Fibroblast of skin of right biceps (primary cell): Measurements from ENCODE around the gene CSTPP1.
"Not testable (repeated sequence)": the region's sequence is repeated elsewhere in the genome, so short reads cannot be mapped to it uniquely, and the experiment has no call there.

Source experiments
- DNase-seq: peaks from one replicate; pipeline ENCODE4 v3.0.0-alpha.2; 2013

CSTPP1 gene

DNA sequence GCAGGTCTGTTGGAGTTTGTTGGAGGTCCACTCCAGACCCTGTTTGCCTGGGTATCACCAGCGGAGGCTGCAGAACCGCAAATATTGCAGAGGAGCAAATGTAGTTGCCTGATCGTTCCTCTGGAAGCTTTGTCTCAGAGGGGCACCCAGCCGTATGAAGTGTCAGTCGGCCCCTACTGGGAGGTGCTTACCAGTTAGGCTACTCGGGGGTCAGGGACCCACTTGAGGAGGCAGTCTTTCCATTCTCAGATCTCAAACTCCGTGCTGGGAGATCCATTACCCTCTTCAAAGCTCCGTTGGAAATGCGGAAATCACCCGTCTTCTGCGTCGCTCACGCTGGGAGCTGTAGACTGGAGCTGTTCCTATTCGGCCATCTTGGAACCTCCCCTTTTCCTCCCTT, 61.2 kb downstream of the CSTPP1 start:
- DNase-seq, result not testable (repeated sequence)

DNA sequence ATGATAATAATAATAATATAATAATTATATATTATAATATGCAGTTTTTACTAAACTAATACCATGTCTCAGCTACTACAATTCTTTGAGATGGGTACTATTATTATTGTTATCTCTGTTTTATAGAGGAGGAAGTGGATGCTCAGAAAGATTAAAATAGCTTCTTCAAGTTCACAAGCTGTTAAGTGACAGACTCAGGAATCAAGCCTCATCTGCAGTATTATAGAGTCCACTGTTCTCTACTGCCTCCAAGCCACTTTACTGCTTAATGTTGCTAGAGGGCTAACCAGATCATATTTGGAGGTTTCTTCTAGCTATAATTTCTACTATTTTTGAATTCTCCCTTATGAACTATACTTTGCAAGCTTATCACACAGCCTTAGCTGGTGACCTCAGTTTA, 62.7 kb downstream of the CSTPP1 start:
- no peak for DNase-seq

- DNase-seq, result no peak
Observed at GRCh38 chr11:47000033-47000432, 63.5 kb downstream of the CSTPP1 start.

GRCh38 chr11:47001781-47002181, 65.2 kb downstream of the CSTPP1 start:
- DNase-seq, result peak; percentile 74

GRCh38 chr11:47002390-47002789, 65.8 kb downstream of the CSTPP1 start:
- DNase-seq, result no peak

GRCh38 chr11:47003180-47003877, 66.8 kb downstream of the CSTPP1 start:
- no peak for DNase-seq

DNA sequence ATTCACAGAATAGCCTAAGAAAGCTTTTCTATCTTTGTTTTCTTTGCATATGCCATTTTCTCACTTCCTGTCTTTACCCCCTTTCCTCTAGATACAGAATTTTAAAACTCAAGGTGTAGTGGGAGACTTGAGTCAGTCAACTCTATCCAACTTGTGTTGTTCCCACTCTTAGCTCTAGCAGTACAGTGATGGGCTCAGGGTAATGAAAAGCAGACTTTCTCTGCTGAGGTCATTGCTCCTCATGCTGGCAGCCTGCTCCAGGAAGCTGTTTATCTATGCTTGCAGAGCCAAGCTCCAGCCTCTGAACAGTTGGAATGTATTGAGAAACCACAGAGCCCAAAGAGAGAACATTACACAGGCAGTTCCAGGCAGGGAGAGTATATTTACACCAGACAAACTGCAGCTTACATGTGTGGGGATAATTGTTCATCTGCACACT, 68.1 kb downstream of the CSTPP1 start:
- peak; percentile 99 for DNase-seq

GRCh38 chr11:47005441-47005840, 68.9 kb downstream of the CSTPP1 start:
- no peak for DNase-seq

- no peak for DNase-seq
Observed at GRCh38 chr11:47007579-47007978, 71.0 kb downstream of the CSTPP1 start.

DNA sequence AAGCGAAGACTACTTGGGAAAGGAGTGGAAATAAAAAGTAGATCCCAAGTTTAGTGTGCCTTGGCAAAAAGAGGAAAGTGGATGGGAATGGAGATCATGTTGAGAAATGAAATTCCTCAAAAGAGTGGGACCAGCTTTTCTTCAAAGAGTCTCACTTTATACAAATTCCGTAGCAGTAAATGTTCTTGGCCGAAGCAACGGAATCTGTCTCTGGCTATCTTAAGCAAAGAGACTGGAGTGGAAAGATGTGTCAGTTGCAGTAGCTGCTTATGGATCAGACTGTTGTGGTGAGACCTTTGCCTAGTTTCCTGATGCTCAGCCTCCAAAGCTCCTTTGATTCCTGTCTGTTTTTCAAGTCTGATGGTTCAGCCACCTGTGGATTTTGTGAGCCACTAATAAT, 73.6 kb downstream of the CSTPP1 start:
- no peak for DNase-seq

DNA sequence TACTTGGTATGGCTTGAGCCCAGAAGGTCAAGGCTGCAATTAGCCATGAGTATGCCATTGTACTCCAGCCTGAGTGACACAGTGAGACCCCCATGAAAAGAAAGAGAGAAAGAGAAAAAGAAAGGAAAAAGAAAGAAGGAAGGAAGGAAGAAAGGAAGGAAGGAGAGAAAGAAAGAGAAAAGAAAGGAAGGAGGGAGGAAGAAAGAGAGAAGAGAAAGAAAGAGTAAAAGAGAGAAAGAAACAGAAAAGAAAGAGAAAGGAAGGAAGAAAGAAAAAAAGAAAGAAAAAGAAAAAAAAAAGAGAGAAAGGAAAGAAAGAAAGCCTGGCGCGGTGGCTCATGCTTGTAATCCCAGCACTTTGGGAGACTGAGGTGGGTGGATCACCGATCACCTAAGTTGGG, 77.5 kb downstream of the CSTPP1 start:
- no peak for DNase-seq

GRCh38 chr11:47018637-47019036, 82.1 kb downstream of the CSTPP1 start:
- no peak for DNase-seq

- no peak for DNase-seq
Observed at GRCh38 chr11:47020793-47021526, 84.4 kb downstream of the CSTPP1 start.

DNA sequence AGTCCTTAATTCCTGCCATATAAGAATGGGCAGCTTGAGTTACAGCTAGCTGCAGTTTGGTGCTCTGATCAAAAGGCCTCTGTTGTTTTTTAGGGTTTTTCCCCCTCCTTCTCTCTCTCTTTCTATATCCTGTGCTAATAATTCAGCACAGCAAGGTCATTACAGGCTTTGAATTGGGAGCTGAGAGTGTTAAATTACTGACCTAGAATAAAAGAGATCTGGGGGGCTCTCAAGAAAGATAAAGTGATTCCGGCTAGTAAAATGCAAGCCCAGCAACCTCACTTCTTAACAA, 84.9 kb downstream of the CSTPP1 start:
- no peak for DNase-seq

- DNase-seq, result no peak
Observed at GRCh38 chr11:47021965-47022364, 85.4 kb downstream of the CSTPP1 start.

- DNase-seq, result no peak
Observed at GRCh38 chr11:47028195-47029093, 91.9 kb downstream of the CSTPP1 start.

DNA sequence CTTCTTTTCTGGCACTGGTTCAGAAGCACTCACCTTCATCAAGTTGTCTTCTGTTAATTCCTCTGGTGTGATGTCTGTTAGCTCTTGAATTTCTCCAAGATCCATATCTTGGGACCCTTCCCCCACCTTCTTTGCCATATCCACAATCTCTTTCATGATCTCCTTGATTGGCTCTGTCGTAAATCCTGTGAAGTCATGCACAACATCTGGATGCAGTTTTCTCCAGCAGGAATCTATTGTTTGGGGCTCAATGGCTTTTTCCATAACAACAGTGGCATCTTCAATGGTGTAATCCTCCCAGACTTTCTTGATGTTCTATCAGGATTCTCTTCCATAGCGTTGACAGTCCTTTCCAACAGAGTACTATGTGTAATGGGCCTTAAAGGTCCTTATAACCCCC, 96.9 kb downstream of the CSTPP1 start:
- no peak for DNase-seq

GRCh38 chr11:47034091-47034490, 97.5 kb downstream of the CSTPP1 start:
- no peak for DNase-seq

- DNase-seq, result no peak
Observed at GRCh38 chr11:47035108-47035507, 98.5 kb downstream of the CSTPP1 start.

GRCh38 chr11:47044119-47044518, 107.6 kb downstream of the CSTPP1 start:
- no peak for DNase-seq

DNA sequence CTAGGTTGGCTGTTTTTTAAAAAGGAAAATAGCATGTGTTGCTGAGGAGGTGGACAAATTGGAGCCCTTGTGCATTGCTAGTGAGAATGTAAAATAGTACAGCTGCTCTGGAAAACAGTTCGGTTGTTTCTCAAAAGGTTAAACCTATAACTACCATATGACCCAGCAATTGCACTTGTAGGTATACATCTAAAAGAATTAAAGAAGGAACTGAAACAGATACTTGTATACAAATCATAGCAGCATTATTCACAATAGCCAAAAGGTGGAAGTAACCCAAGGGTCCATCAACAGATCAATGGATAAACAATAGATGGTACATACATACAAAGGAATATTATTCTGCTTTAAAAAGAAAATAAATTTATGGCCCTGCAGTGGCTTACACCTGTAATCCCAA, 111.4 kb downstream of the CSTPP1 start:
- DNase-seq, result no peak

DNA sequence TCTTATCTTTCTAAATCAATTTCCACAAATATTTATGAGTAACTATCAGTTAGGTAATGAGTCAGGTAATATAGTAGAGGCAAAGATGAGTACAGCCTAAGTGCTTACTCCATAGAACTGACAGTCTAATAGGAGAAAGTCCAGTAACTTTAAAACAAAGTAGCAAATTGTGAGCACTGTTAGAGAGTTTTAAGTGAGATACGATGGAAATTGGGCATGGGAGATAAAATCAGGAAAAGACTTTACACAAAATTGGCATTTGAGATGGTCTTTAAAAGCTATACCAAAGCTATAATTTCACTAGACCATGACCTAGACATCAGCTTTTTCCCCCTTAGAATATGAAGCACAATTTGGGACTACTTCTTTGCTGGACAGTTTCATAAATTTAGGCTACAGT, 113.7 kb downstream of the CSTPP1 start:
- DNase-seq, result no peak

DNA sequence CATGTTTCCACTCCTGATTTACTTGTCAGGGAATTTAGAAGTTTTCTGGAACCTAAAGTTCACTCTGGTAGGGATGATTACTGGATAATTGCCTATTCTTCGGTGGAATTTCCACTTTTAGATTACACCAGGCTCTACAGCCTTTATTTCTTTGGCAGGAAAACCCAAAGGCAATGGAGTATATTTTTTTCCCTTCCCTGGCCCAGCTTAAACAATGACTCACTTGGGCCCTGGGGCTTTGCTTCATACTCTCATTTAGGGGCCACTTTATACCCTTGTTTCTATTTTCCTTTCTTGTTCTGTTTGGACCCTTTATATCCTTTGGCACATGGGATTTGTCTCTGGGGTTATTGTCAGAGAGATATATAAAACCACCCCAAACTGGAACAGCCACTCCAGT, 114.7 kb downstream of the CSTPP1 start:
- peak; percentile 39 for DNase-seq

GRCh38 chr11:47052165-47052564, 115.6 kb downstream of the CSTPP1 start:
- no peak for DNase-seq
